Activated CD4-positive, alpha-beta T cell treated with anti-CD3 and anti-CD28 coated beads, Interleukin-2, amount 50 U/mL, for 4 hours (primary cell): Measurements from ENCODE around the gene SRD5A1.
A peak's percentile ranks its signal among the peaks of the same experiment; 100 is the strongest.

Experiments used
- DNase-seq, 2 experiments: peaks; one replicate each; pipeline ENCODE4 v3.0.0-alpha.2; 2020

Gene SRD5A1

DNA sequence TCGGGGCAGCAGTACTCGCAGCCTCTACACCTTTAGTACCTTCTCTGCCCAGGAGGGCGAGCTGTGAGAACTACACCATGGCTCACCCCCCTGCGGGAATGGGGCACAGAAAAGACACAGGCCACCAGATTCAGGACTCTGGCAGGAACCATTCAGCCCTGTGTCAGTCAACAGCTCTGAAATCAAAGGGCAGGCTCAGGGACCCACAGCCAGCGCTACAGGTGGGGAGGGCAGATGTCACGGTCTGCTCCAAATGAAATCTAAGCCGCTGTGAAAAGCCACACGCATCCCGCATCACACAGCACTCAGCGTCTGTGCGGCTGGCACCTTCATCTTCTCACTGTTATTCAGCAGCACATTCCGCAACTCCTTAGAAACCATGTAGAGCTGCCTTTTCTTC is 28.3 kb upstream of the SRD5A1 start:
- DNase-seq: no peak

DNA sequence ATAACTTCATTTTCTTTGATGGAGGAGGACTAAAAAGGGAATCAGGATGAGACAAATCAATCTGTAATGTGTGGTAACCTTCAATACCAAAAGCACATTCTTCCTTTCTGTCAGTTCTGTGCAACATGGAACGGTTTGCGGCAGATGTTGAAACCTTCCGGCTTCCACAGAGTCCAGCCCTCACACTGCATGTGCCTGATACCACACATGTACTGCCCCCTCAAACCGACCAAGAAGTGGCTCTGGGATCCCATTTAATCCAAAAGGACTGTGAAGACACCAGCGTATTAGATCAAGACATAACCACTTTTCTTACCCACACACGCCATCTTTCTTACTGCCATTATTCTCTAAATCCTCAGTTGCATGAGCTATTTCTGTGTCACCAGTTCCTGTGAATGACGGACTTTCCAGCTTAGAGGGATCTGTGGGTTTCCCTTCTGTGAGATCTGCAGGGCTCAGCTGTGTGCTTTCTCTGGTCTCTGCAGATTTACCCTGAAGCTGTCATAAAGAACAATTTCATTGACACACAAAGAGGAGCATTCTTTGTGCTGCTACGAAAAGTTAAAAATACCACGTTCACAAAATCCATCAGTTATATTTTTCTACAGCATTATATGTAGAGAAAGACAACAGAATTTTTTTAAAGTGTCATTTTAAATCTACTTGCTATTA is 26.2 kb upstream of the SRD5A1 start:
- DNase-seq: no peak

GRCh38 chr5:6607559-6607936 is 25.7 kb upstream of the SRD5A1 start:
- DNase-seq: no peak

DNA sequence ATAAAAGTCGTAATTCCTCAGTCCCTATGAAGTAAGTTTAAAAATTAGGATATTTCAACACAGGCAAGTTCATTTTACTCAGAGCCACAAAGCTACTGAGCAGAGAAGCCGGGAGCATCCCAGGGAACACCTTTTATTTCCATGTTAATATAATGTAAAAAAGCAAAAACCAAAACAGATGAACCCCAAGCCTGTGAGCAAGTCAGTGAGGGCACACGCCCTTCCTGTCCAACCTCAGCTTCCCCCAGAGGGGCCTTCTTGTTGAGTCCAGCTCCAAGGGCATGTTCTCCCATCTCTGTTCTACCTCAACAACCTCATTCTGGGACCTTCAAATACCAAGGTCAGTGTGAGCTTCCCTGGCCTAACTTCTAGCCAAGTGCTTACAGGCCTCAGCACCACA is 25.2 kb upstream of the SRD5A1 start:
- DNase-seq: no peak

- DNase-seq: no peak
Observed at GRCh38 chr5:6611334-6612256, 21.6 kb upstream of the SRD5A1 start.

GRCh38 chr5:6615034-6615815 is 18.0 kb upstream of the SRD5A1 start:
- no peak for DNase-seq

- no peak for DNase-seq
Observed at GRCh38 chr5:6616632-6617031, 16.6 kb upstream of the SRD5A1 start.

DNA sequence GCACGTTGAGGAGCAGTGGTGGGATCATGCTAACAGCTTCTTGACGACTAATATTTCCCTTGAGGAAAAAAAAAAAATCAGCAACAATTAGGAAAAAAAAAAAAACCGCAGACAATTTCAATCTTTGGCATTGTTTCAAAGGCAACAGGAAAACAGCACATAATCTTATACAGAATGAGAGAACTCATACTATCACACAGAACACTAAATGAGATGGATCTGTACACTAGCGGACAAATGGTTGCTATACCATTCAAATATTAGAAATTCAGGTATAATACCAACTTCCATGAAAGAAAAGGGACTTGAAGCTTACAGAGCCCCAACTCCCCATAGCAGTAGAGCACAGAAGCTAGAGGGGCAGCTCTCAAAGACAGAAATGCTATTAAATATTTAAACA is 10.0 kb upstream of the SRD5A1 start:
- no peak for DNase-seq

- no peak for DNase-seq
Observed at GRCh38 chr5:6623941-6624340, 9.3 kb upstream of the SRD5A1 start.

GRCh38 chr5:6626508-6626907 is 6.7 kb upstream of the SRD5A1 start:
- no peak for DNase-seq

- no peak for DNase-seq
Observed at GRCh38 chr5:6631441-6631840, 1.8 kb upstream of the SRD5A1 start.

DNA sequence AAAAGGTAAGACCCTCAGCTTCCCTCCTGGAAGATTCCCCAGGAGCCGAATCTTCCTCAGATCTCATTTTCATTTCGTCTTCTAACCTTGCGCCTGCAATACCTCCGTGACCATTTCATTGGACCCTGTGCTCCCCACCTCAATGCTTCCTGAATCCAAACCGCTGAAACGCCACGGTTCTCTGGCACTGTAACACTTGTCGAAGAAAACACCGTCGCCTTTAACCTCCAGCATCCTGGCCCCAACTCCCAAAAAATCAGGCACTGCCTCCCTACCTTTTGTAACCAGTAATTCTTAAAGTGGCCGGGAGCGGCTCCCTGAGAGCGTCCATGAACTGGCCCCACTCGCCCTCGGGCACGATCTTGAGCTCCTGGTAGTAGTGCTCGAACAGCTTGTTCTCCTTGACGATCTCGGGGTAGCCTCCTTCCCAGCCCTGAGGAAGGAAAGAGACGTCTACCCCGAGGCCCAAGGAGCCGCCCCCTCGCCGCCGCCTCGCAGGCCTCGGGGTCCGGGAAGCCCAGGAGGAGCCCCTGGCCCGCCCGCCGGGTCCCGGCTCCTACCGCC is 834 bp upstream of the SRD5A1 start:
- no peak for DNase-seq

DNA sequence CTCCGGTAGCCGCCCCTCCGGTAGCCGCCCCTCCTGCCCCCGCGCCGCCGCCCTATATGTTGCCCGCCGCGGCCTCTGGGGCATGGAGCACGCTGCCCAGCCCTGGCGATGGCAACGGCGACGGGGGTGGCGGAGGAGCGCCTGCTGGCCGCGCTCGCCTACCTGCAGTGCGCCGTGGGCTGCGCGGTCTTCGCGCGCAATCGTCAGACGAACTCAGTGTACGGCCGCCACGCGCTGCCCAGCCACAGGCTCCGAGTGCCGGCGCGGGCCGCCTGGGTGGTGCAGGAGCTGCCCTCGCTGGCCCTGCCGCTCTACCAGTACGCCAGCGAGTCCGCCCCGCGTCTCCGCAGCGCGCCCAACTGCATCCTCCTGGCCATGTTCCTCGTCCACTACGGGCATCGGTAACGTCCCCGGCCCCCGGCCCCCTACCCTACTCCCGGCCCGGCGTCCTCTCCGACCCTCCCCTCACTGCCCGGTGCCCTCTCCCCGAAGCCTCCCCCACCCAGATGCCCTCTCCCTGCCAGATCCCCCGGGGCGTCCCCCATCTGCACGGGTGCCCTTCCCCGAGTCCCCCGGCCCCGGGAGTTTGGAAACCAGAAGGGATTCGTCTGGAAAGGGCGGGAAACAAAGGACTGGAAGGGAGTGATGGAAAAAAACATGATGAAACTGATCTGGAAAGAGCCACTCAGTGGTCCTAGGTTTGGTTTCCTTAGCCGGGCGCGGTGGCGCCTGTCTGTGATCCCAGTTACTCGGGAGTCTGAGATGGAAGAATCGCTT is 417 bp downstream of the SRD5A1 start:
- peak in 1 of 2 experiments; percentile 3 for DNase-seq

DNA sequence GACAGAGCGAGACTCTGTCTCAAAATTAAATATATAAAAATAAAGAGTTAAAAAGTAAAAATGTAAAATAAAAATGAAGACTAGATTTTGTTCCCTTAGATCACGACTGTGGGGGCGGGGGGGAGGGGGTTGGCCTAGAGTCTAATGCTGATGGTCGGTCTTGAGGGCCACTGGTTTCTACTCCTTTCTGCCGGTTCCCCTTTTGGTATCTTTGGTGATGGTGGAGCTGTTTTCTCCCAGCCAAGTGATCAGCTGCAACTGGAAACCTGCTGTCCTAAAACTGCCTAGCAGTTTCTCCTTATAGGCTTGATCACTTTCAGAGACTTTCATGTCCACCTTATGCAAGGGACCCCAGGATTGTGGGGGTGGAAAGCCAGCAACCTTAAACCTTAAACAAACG is 1.1 kb downstream of the SRD5A1 start:
- DNase-seq: no peak

DNA sequence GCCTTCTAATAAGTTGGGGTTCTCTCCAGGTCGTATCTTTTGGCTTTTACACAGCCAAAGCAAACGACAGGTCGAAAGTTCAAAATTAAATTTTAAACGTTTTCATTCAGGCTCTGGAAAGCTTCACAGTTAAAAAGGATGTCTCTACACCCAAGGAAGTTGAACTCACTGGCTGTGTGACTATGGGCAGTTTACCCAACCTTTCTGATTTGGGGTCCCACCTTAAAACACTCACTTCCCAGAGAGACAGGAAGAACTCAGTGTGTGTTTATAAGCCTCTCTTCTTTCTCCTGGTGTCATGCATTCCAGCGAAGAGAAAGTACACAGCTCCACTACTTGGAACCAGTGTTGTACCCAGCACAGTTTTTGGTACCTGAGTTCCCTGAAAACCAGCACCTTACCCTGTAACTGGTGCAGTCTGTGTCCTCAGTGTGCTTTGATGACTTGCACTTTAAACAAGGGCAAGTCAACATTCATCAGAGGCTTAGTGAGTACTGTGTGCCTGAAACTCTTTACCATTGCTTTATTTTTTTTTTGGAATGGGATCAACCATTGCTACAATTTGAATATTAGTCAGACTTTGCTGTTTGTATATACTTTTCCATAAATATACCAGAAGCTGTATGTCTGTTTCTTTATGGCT is 1.7 kb downstream of the SRD5A1 start:
- DNase-seq: no peak

DNA sequence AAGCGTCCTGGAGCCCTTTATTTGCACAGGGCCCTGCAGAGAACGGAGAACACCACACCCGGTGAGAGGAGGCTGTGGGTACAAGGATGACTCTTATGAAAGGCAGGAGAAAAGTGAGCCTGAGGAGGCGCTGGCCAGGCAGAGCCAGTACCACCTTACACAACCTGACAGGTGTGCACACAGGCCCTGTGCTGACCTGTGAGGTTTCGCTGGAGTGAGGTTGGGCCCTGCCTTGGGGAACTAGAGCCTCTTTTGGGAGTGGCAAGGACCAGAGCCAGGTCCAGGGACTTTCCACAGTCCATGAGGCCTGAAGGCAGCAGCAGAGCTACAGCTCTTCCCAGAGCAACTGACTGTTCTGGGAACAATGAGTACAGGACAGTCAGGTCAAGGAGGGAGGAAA is 3.1 kb downstream of the SRD5A1 start:
- DNase-seq: no peak

GRCh38 chr5:6637022-6637421 is 3.8 kb downstream of the SRD5A1 start:
- no peak for DNase-seq

DNA sequence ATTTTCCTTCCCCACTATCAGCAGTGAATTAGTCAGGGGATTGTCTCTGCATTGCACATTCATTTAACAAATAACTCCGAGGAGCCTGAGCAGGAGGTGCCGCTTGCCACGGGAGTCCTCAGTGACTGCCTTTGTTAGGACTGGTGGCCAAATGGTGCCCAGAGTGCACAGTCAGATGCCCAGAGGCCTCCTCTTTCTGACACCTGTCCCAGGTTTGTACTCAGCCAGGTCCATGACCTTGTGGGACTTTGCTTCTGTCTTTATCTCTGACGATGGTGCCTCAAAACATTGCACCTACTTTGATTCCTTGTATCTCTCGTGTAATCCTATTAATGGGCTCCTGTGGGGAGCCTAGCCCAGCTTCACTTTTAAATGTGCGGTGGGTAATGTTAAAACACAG is 4.3 kb downstream of the SRD5A1 start:
- DNase-seq: no peak

GRCh38 chr5:6638236-6638635 is 5.0 kb downstream of the SRD5A1 start:
- no peak for DNase-seq

- DNase-seq: no peak
Observed at GRCh38 chr5:6642655-6643054, 9.4 kb downstream of the SRD5A1 start.

- DNase-seq: no peak
Observed at GRCh38 chr5:6644794-6645241, 11.6 kb downstream of the SRD5A1 start.
